ENCODE measurements around the gene SLC6A12.

SLC6A12 gene

DNA sequence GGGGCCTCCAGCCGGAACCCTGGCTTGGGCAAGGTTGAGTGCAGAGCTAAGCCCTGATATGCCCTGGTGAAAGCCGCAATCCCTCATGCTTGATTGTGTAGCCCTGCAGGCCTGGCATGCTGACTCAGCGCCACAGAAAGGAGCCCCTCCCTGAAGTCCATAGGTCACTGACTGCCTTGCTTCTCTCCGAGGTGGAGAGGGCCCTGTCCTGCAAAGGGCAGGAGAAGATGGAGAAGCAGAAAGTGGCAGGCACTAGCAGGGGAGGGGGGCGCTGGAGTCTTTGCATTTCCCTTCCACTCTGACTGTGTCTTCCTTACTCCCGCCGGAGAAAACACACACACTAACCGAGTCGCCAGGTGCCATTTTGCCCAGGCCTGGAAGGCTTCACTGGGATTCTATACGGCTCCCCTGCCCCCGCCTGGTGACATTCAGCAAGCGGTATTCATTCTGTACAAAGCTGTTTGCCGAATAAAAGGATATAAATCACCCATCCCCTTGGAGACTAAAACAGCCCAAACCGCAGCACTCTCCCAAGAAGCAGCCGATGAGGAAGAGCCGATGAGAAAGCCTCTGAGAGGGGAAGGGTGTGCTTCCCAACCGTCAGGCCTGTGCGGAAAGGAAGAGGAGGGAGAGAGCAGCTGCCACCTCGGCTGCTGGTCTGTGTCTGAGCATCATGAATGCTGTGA is 69.8 kb downstream of the SLC6A12 start:
- ATAC-seq: no peak
- TF ChIP-seq ZNF70 (CRISPR knock-in tag; IDR thresholded peaks at IDR 0.05): no peak
- TF ChIP-seq ZFP3 (CRISPR knock-in tag; IDR thresholded peaks at IDR 0.05): no peak
- no peak for TF ChIP-seq ISL1 (CRISPR knock-in tag; IDR thresholded peaks at IDR 0.05)
- TF ChIP-seq ZFP30 (CRISPR knock-in tag; IDR thresholded peaks at IDR 0.05): no peak
- no peak for TF ChIP-seq BACH2 (CRISPR knock-in tag; IDR thresholded peaks at IDR 0.05; ENCODE audit: borderline replicate concordance)

DNA sequence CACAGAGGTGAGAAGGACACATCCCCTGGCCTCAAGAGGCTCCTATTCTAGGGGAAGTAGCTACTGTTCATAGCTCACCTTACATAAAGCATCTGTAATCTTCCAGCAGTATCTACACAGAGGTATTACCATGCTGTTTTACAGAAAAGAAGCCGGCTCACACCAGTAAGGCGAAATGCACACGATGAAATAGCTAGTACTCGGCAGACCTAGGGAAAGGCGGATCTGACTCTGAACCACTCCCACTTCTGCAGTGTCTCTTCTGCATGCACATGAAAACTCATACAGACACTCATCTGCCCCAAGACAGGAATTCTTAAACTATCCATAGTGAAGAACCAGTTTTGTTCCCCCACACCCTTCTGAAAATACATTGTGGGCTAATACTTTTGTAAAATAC is 73.8 kb downstream of the SLC6A12 start:
- TF ChIP-seq PPARA (CRISPR knock-in tag; IDR thresholded peaks at IDR 0.05; ENCODE audit: borderline replicate concordance): no peak
- TF ChIP-seq ARNTL (CRISPR knock-in tag; IDR thresholded peaks at IDR 0.05; ENCODE audit: borderline replicate concordance, low read depth): no peak
- no peak for TF ChIP-seq OSR1 (CRISPR knock-in tag; IDR thresholded peaks at IDR 0.05)
- TF ChIP-seq ZFP30 (CRISPR knock-in tag; IDR thresholded peaks at IDR 0.05): no peak
- no peak for TF ChIP-seq ISL1 (CRISPR knock-in tag; IDR thresholded peaks at IDR 0.05)
- TF ChIP-seq, protein P1, sequence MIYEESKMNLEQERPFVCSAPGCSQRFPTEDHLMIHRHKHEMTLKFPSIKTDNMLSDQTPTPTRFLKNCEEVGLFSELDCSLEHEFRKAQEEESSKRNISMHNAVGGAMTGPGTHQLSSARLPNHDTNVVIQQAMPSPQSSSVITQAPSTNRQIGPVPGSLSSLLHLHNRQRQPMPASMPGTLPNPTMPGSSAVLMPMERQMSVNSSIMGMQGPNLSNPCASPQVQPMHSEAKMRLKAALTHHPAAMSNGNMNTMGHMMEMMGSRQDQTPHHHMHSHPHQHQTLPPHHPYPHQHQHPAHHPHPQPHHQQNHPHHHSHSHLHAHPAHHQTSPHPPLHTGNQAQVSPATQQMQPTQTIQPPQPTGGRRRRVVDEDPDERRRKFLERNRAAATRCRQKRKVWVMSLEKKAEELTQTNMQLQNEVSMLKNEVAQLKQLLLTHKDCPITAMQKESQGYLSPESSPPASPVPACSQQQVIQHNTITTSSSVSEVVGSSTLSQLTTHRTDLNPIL (CRISPR knock-in tag; IDR thresholded peaks at IDR 0.05; ENCODE audit: low read depth): no peak
- no peak for TF ChIP-seq TOX (CRISPR knock-in tag; IDR thresholded peaks at IDR 0.05; ENCODE audit: borderline replicate concordance)
- TF ChIP-seq, protein P2, sequence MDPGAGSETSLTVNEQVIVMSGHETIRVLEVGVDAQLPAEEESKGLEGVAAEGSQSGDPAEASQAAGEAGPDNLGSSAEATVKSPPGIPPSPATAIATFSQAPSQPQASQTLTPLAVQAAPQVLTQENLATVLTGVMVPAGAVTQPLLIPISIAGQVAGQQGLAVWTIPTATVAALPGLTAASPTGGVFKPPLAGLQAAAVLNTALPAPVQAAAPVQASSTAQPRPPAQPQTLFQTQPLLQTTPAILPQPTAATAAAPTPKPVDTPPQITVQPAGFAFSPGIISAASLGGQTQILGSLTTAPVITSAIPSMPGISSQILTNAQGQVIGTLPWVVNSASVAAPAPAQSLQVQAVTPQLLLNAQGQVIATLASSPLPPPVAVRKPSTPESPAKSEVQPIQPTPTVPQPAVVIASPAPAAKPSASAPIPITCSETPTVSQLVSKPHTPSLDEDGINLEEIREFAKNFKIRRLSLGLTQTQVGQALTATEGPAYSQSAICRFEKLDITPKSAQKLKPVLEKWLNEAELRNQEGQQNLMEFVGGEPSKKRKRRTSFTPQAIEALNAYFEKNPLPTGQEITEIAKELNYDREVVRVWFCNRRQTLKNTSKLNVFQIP (CRISPR knock-in tag; IDR thresholded peaks at IDR 0.05; ENCODE audit: borderline replicate concordance, low read depth): no peak
- TF ChIP-seq ZNF565 (CRISPR knock-in tag; conservative IDR thresholded peaks at IDR 0.05; ENCODE audit: low read depth): no peak
- no peak for TF ChIP-seq ZC3H10 (CRISPR knock-in tag; IDR thresholded peaks at IDR 0.05)
- no peak for TF ChIP-seq BACH2 (CRISPR knock-in tag; IDR thresholded peaks at IDR 0.05; ENCODE audit: borderline replicate concordance)
- no peak for TF ChIP-seq ZFP3 (CRISPR knock-in tag; IDR thresholded peaks at IDR 0.05)
- no peak for TF ChIP-seq TCF4 (CRISPR knock-in tag; IDR thresholded peaks at IDR 0.05; ENCODE audit: borderline replicate concordance)
- no peak for TF ChIP-seq CSDC2 (CRISPR knock-in tag; IDR thresholded peaks at IDR 0.05)
- no peak for TF ChIP-seq SNAI2 (CRISPR knock-in tag; IDR thresholded peaks at IDR 0.05)
- TF ChIP-seq GLIS3 (CRISPR knock-in tag; IDR thresholded peaks at IDR 0.05): no peak
- TF ChIP-seq ZNF70 (CRISPR knock-in tag; IDR thresholded peaks at IDR 0.05): no peak
- no peak for ATAC-seq
